ENCODE data around the gene MAU2. TPM values are rescaled to one million over a fixed set of nuclear protein-coding genes. Genes with fewer than 3 reads are reported as not detected.

The MAU2 gene
- total RNA-seq, 2 experiments from 2014 or later: 38.6 to 42.5 TPM

GRCh38 chr19:19399733-19400433 is 79.3 kb downstream of the MAU2 start:
- Mint-ChIP-seq H3K4me1 (ENCODE audit: low read depth) (peaks cover 34% of the 10 kb centered on the region), H3K9me3 (no peaks in the 10 kb centered on the region), H3K27ac (no peak overlapping the region), H3K36me3 (ENCODE audit: low read depth) (no peaks in the 10 kb centered on the region), H3K4me3 (no peak overlapping the region), H3K27me3 (ENCODE audit: low read depth) (no peaks in the 10 kb centered on the region)
- no peak for DNase-seq
- intact Hi-C loops (cut with micrococcal nuclease): no loop called here
- CTCF ChIA-PET: interaction anchor here (0.6 kb wide), 1 partner anchor 13 kb away, joined by 3 read pairs; no protein-coding TSS in a partner anchor

GRCh38 chr19:19402656-19403372 is 82.2 kb downstream of the MAU2 start:
- Mint-ChIP-seq H3K4me3 (no peak overlapping the region), H3K27me3 (ENCODE audit: low read depth) (no peaks in the 10 kb centered on the region), H3K27ac (peak overlapping the region; percentile 62), H3K36me3 (ENCODE audit: low read depth) (no peaks in the 10 kb centered on the region), H3K4me1 (ENCODE audit: low read depth) (peaks cover 47% of the 10 kb centered on the region), H3K9me3 (no peaks in the 10 kb centered on the region)
- intact Hi-C loops (cut with micrococcal nuclease): no loop called here
- CTCF ChIA-PET: interaction anchor here (0.6 to 2.2 kb wide), 3 partner anchors 8 to 87 kb away, joined by 3 to 7 read pairs (median 6); no protein-coding TSS in a partner anchor
- DNase-seq: no peak

- H3K4me1 Mint-ChIP-seq (ENCODE audit: low read depth): peaks cover 53% of the 10 kb centered on the region
- H3K36me3 Mint-ChIP-seq (ENCODE audit: low read depth): no peaks in the 10 kb centered on the region
- intact Hi-C loops (cut with micrococcal nuclease): no loop called here
- H3K27me3 Mint-ChIP-seq (ENCODE audit: low read depth): no peaks in the 10 kb centered on the region
- no peaks in the 10 kb centered on the region for H3K9me3 Mint-ChIP-seq
- H3K27ac Mint-ChIP-seq: peak overlapping the region; percentile 62
- no peak for DNase-seq
- CTCF ChIA-PET: interaction anchor here (0.6 to 2.2 kb wide), 2 partner anchors 9 to 87 kb away, joined by 3 to 7 read pairs; no protein-coding TSS in a partner anchor
- H3K4me3 Mint-ChIP-seq: no peak overlapping the region
Measured at GRCh38 chr19:19403373-19403901, 82.8 kb downstream of the MAU2 start.

GRCh38 chr19:19404879-19405860 is 84.5 kb downstream of the MAU2 start, which contains the start of gene GATAD2A:
Gene GATAD2A, plus strand, starts transcription at chr19:19405675. Its CDS starts 59,671 bp downstream, at chr19:19465346.
- CTCF ChIA-PET: interaction anchor here (0.6 to 2.4 kb wide), 11 partner anchors 8 to 86 kb away, joined by 3 to 16 read pairs (median 4); no protein-coding TSS in a partner anchor
- peak within 1 kb of the TSS; percentile 91 for H3K27ac Mint-ChIP-seq
- peak; percentile 88 for DNase-seq
- H3K9me3 Mint-ChIP-seq: no peaks in the 10 kb centered on the region
- intact Hi-C loops (cut with micrococcal nuclease): loop anchor here (1.0 kb wide), 4 partner anchors 20 to 85 kb away; partner anchors contain the start of genes MAU2 and SUGP1
- no peaks in the 10 kb centered on the region for H3K36me3 Mint-ChIP-seq (ENCODE audit: low read depth)
- peaks cover 63% of the 10 kb centered on the region for H3K4me1 Mint-ChIP-seq (ENCODE audit: low read depth)
- H3K27me3 Mint-ChIP-seq (ENCODE audit: low read depth): no peaks in the 10 kb centered on the region
- peak within 1 kb of the TSS; percentile 86 for H3K4me3 Mint-ChIP-seq

GRCh38 chr19:19405971-19406877 is 85.6 kb downstream of the MAU2 start:
- intact Hi-C loops (cut with micrococcal nuclease): loop anchor here (1.0 to 2.0 kb wide), 7 partner anchors 21 to 213 kb away; partner anchors contain the start of genes BORCS8, MAU2, NR2C2AP and RFXANK
- Mint-ChIP-seq H3K27me3 (ENCODE audit: low read depth) (no peaks in the 10 kb centered on the region), H3K4me3 (peak overlapping the region; percentile 86), H3K4me1 (ENCODE audit: low read depth) (peaks cover 72% of the 10 kb centered on the region), H3K9me3 (no peaks in the 10 kb centered on the region), H3K36me3 (ENCODE audit: low read depth) (no peaks in the 10 kb centered on the region), H3K27ac (peak overlapping the region; percentile 91)
- CTCF ChIA-PET: interaction anchor here (0.7 to 2.4 kb wide), 14 partner anchors 9 to 85 kb away, joined by 3 to 16 read pairs (median 4); no protein-coding TSS in a partner anchor
- peak; percentile 58 for DNase-seq

- Mint-ChIP-seq H3K4me1 (ENCODE audit: low read depth) (peaks cover 74% of the 10 kb centered on the region), H3K36me3 (ENCODE audit: low read depth) (no peaks in the 10 kb centered on the region), H3K27ac (peak overlapping the region; percentile 91), H3K9me3 (no peaks in the 10 kb centered on the region), H3K4me3 (peak overlapping the region; percentile 86), H3K27me3 (ENCODE audit: low read depth) (no peaks in the 10 kb centered on the region)
- intact Hi-C loops (cut with micrococcal nuclease): loop anchor here (1.0 to 2.0 kb wide), 4 partner anchors 41 to 214 kb away; partner anchors contain the start of genes BORCS8, NR2C2AP and RFXANK
- peak; percentile 78 for DNase-seq
- CTCF ChIA-PET: interaction anchor here (0.7 to 2.4 kb wide), 10 partner anchors 10 to 84 kb away, joined by 3 to 16 read pairs (median 4); no protein-coding TSS in a partner anchor
Measured at GRCh38 chr19:19406878-19407632, 86.4 kb downstream of the MAU2 start.

GRCh38 chr19:19407633-19407930 is 87.0 kb downstream of the MAU2 start:
- Mint-ChIP-seq H3K27me3 (ENCODE audit: low read depth) (no peaks in the 10 kb centered on the region), H3K27ac (peak overlapping the region; percentile 91), H3K4me3 (no peak overlapping the region), H3K4me1 (ENCODE audit: low read depth) (peaks cover 78% of the 10 kb centered on the region), H3K36me3 (ENCODE audit: low read depth) (no peaks in the 10 kb centered on the region), H3K9me3 (no peaks in the 10 kb centered on the region)
- DNase-seq: no peak
- CTCF ChIA-PET: interaction anchor here (0.6 to 1.4 kb wide), 6 partner anchors 9 to 262 kb away, joined by 3 to 6 read pairs (median 4); no protein-coding TSS in a partner anchor
- intact Hi-C loops (cut with micrococcal nuclease): loop anchor here (1.0 to 2.0 kb wide), 4 partner anchors 41 to 215 kb away; partner anchors contain the start of genes BORCS8, NR2C2AP and RFXANK

Other genes starting within 250 kb of the MAU2 start
- 10 to 100 TPM; 18.1 to 18.3 TPM for gene TMEM161A, start 182.4 kb upstream of the MAU2 start, total RNA-seq
- gene MEF2B, start 150.6 kb upstream of the MAU2 start, total RNA-seq: 1 to 10 TPM; 3.1 to 4.6 TPM
- gene BORCS8, start 128.7 kb upstream of the MAU2 start, total RNA-seq: 10 to 100 TPM; 14.0 to 16.1 TPM
- 10 to 100 TPM; 48.4 to 49.3 TPM for gene RFXANK, start 128.6 kb upstream of the MAU2 start, total RNA-seq
- gene NR2C2AP, start 117.4 kb upstream of the MAU2 start, total RNA-seq: 10 to 100 TPM; 32.4 to 34.2 TPM
- not detected for gene NCAN, start 108.9 kb upstream of the MAU2 start, total RNA-seq
- not detected for gene TM6SF2, start 47.5 kb upstream of the MAU2 start, total RNA-seq
- gene SUGP1, start 320 bp upstream of the MAU2 start, total RNA-seq: 10 to 100 TPM; 31.7 to 32.4 TPM
- 100 to 1,000 TPM in 1 of 2 experiments, 10 to 100 TPM in 1; 91.2 to 100 TPM for gene GATAD2A, start 84.8 kb downstream of the MAU2 start, total RNA-seq
- 1 to 10 TPM; 4.5 TPM for gene TSSK6, start 194.7 kb downstream of the MAU2 start, total RNA-seq
- gene NDUFA13, start 195.4 kb downstream of the MAU2 start, total RNA-seq: 100 to 1,000 TPM; 351 to 376 TPM
- gene YJEFN3, start 208.1 kb downstream of the MAU2 start, total RNA-seq: 1 to 10 TPM; 6.5 to 7.2 TPM
- gene CILP2, start 217.4 kb downstream of the MAU2 start, total RNA-seq: under 1 TPM; 0.14 to 0.22 TPM

Measured in activated naive CD4-positive, alpha-beta T cell treated with anti-CD3 and anti-CD28 coated beads for 36 hours (primary cell).